Measurements from ENCODE around the gene DISC1.

- TF ChIP-seq CTCF (IDR thresholded peaks at IDR 0.05): no peak
- TF ChIP-seq POLR2AphosphoS5 (IDR thresholded peaks at IDR 0.05): no peak
- no peak for TF ChIP-seq POLR2A (IDR thresholded peaks at IDR 0.05)
Observed at GRCh38 chr1:232012773-232013386, 386.3 kb downstream of the DISC1 start.
